GM21367 (cell line): ENCODE measurements around the gene PRRT3.
"Not testable (repeated sequence)": the region's sequence is repeated elsewhere in the genome, so short reads cannot be mapped to it uniquely, and the experiment has no call there.

ENCODE experiments used
- ATAC-seq: cut with Tn5 transposase; IDR thresholded peaks from one replicate; pipeline ENCODE4 v1.9.1; 2021; ENCODE audit not compliant: unreplicated experiment

The PRRT3 gene

GRCh38 chr3:9899289-9899791 lies 52.9 kb downstream of the PRRT3 start:
- no peak for ATAC-seq

GRCh38 chr3:9898467-9899241 lies 53.6 kb downstream of the PRRT3 start:
- ATAC-seq = no peak

GRCh38 chr3:9897408-9898372 lies 54.5 kb downstream of the PRRT3 start:
- no peak for ATAC-seq

- ATAC-seq = not testable (repeated sequence)
These were observed 55.3 kb downstream of the PRRT3 start for GRCh38 chr3:9896755-9897407.

GRCh38 chr3:9895715-9896114 lies 56.5 kb downstream of the PRRT3 start:
- not testable (repeated sequence) for ATAC-seq
